OCI-LY1 (cell line): ENCODE data around the gene ZFP92.

Experiments
- H2AFZ ChIP-seq: fragments of 200-600 bp; sonication (generic), shearing (Covaris generic); 2 replicates; pipeline ENCODE4 v1.6.0; 2014; ENCODE audit warnings: antibody characterized with exemption, mild to moderate bottlenecking, low read length
- H3F3A ChIP-seq: fragments of 200-600 bp; sonication (generic), shearing (Covaris generic); 2 replicates; pipeline ENCODE4 v1.6.0; 2014; ENCODE audit warnings: mild to moderate bottlenecking, antibody characterized with exemption, low read length, moderate library complexity; ENCODE audit not compliant: insufficient read depth
- H3K27ac ChIP-seq: fragments of 200-600 bp; sonication (generic); 2 replicates; pipeline ENCODE4 v1.5.1; 2014; ENCODE audit warnings: low read length, mixed run types, mild to moderate bottlenecking, low read depth; ENCODE audit not compliant: poor library complexity, severe bottlenecking
- H3K27me3 ChIP-seq: fragments of 200-600 bp; sonication (generic); 2 replicates; pipeline ENCODE4 v1.6.0; 2014; ENCODE audit warnings: antibody characterized with exemption, mild to moderate bottlenecking, low read length, moderate library complexity; ENCODE audit not compliant: insufficient read depth
- H3K36me3 ChIP-seq: fragments of 200-600 bp; sonication (generic); 2 replicates; pipeline ENCODE4 v1.6.1; 2014; ENCODE audit warnings: mild to moderate bottlenecking, antibody characterized with exemption, low read length, moderate library complexity, mixed read lengths; ENCODE audit not compliant: insufficient read depth
- H3K4me1 ChIP-seq: fragments of 200-600 bp; sonication (generic); 2 replicates; pipeline ENCODE4 v1.5.1; 2014; ENCODE audit warnings: mild to moderate bottlenecking, low read length, moderate library complexity; ENCODE audit not compliant: insufficient read depth, severe bottlenecking
- H3K4me2 ChIP-seq: fragments of 200-600 bp; sonication (generic), shearing (Covaris generic); 2 replicates; pipeline ENCODE4 v1.6.1; 2014; ENCODE audit warnings: low read length
- H3K4me3 ChIP-seq: fragments of 200-600 bp; sonication (generic); 2 replicates; pipeline ENCODE4 v1.5.1; 2014; ENCODE audit warnings: low read length, low read depth, mild to moderate bottlenecking, mixed read lengths; ENCODE audit not compliant: poor library complexity, severe bottlenecking
- H3K79me2 ChIP-seq: fragments of 200-600 bp; shearing (Covaris generic); 2 replicates; pipeline ENCODE4 v1.6.1; 2016; ENCODE audit warnings: mixed run types, low read length, mixed read lengths; ENCODE audit not compliant: insufficient read depth
- H3K9ac ChIP-seq: fragments of 200-600 bp; sonication (generic), shearing (Covaris generic); 2 replicates; pipeline ENCODE4 v1.6.1; 2014; ENCODE audit warnings: mild to moderate bottlenecking, low read length, mixed read lengths
- H3K9me2 ChIP-seq: fragments of 200-600 bp; sonication (generic), shearing (Covaris generic); 2 replicates; pipeline ENCODE4 v1.6.1; 2014; ENCODE audit warnings: low read depth, mild to moderate bottlenecking, low read length, mixed read lengths
- H3K9me3 ChIP-seq: fragments of 200-600 bp; shearing (Covaris generic); 2 replicates; pipeline ENCODE4 v1.6.1; 2014; ENCODE audit warnings: low read length, mixed read lengths
- H4K20me1 ChIP-seq: fragments of 200-600 bp; sonication (generic), shearing (Covaris generic); 2 replicates; pipeline ENCODE4 v1.6.0; 2016; ENCODE audit warnings: mild to moderate bottlenecking, low read length; ENCODE audit not compliant: insufficient read depth
- EZH2 ChIP-seq: fragments of 200-600 bp; sonication (generic), shearing (Covaris generic); IDR thresholded peaks from 2 replicates; pipeline ENCODE4 v1.8.0; 2017; ENCODE audit warnings: borderline replicate concordance, mixed run types, mild to moderate bottlenecking, antibody characterized with exemption, low read length, moderate library complexity, mixed read lengths
- TF ChIP-seq, protein P1 (sequence below): fragments of 200-600 bp; sonication (generic), shearing (Covaris generic); IDR thresholded peaks from 2 replicates; pipeline ENCODE4 v1.5.1; 2017; ENCODE audit warnings: mild to moderate bottlenecking, antibody characterized with exemption, low read length, moderate library complexity, mixed read lengths

Gene ZFP92

DNA sequence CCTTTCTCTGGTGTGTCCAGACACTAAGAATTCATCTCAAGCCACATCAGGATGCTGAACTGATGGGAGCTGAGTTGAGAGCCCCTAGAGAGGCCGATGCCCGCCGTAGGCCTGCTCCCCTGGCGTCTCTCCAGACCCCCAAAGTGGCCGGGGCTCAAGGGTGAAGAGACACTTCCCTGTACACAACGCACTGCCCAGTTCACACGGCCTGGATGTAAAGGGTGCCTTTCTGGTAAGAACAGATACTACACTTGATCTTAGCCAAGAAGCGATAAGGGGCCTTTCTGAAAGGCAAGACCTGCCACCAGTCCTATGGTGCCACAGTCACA lies 39.6 kb downstream of the ZFP92 start:
- Histone ChIP-seq H2AFZ (no peak overlapping the region), H3K79me2 (no peaks in the 10 kb centered on the region), H3K4me1 (no peaks in the 10 kb centered on the region), H3F3A (no peaks in the 10 kb centered on the region), H3K9me3 (no peaks in the 10 kb centered on the region), H3K4me2 (no peak overlapping the region), H3K27ac (no peak overlapping the region), H3K27me3 (no peaks in the 10 kb centered on the region), H4K20me1 (no peaks in the 10 kb centered on the region), H3K9me2 (no peaks in the 10 kb centered on the region), H3K9ac (no peak overlapping the region), H3K36me3 (no peaks in the 10 kb centered on the region; the same call in 1 of the 2 replicates), H3K4me3 (no peak overlapping the region)
- TF ChIP-seq, protein P1, sequence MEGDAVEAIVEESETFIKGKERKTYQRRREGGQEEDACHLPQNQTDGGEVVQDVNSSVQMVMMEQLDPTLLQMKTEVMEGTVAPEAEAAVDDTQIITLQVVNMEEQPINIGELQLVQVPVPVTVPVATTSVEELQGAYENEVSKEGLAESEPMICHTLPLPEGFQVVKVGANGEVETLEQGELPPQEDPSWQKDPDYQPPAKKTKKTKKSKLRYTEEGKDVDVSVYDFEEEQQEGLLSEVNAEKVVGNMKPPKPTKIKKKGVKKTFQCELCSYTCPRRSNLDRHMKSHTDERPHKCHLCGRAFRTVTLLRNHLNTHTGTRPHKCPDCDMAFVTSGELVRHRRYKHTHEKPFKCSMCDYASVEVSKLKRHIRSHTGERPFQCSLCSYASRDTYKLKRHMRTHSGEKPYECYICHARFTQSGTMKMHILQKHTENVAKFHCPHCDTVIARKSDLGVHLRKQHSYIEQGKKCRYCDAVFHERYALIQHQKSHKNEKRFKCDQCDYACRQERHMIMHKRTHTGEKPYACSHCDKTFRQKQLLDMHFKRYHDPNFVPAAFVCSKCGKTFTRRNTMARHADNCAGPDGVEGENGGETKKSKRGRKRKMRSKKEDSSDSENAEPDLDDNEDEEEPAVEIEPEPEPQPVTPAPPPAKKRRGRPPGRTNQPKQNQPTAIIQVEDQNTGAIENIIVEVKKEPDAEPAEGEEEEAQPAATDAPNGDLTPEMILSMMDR, result no peak
- no peak for TF ChIP-seq EZH2

DNA sequence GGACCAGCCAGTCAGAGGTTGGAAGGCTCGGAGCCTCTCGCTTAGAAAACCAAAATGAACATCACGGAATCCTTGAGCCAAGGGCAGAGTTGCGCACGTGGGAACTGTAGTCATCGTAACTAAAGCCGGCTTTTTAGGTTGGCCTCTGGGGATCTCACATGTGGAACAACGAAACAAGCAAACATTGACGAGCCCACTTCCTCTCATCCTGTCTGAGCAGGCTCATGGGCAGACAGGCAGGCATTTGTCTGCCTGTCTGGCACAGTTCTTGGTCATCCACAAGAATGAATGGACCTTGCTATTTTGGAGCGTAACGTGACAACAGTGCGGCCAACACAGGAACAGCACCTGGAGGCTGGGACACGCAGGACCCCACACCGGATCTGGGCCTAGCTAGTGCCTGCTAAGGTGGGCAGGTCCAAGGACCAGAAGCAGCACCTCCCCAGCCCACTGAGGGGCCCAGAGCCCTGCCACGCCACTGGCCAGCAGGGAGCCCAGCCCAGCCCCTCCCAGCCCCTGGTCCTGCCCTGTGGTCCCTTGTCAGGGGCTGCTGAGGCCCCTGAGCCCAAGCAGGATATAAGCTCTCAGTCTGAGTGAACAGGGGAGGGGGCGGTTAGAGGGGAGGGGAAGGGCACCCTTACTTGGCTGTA lies 43.8 kb downstream of the ZFP92 start:
- Histone ChIP-seq H3K9ac (no peak overlapping the region), H3F3A (no peaks in the 10 kb centered on the region)
- TF ChIP-seq, protein P1, result no peak
- TF ChIP-seq EZH2, result no peak

DNA sequence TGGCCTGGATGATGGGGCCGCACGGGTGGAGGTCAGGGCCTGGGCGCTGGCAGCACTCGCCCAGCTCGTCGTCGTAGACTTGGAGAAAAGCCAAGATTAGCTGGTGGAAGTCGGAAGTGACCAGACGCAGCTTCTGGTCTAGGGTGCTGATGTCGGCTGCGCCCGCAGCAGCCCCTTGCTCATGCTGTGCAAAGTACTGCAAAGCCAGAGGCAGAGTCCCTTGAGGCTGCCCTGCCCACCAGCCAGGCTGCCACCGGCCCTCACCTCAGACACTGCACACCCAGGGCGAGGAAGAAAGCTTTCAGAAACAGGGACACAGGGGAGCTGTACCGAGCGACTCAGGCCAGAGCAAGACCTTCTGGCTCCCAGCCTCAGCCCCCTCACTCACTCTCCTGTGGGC lies 44.3 kb downstream of the ZFP92 start:
- Histone ChIP-seq H3K4me3 (no peak overlapping the region), H4K20me1 (no peaks in the 10 kb centered on the region), H3K9ac (no peak overlapping the region), H3F3A (no peaks in the 10 kb centered on the region), H3K9me3 (no peaks in the 10 kb centered on the region), H3K9me2 (no peaks in the 10 kb centered on the region), H3K4me2 (no peak overlapping the region), H3K36me3 (peaks cover 5% of the 10 kb centered on the region; the same call in 1 of the 2 replicates), H3K27me3 (no peaks in the 10 kb centered on the region), H3K4me1 (no peaks in the 10 kb centered on the region), H2AFZ (no peak overlapping the region), H3K79me2 (no peaks in the 10 kb centered on the region), H3K27ac (no peak overlapping the region)
- TF ChIP-seq EZH2, result no peak

More for the DNA sequence above, 43.8 kb downstream of the ZFP92 start:
- H3K36me3 ChIP-seq, result peaks cover 2% of the 10 kb centered on the region; the same call in 1 of the 2 replicates
- no peaks in the 10 kb centered on the region for H3K79me2 ChIP-seq
- H3K27me3 ChIP-seq, result no peaks in the 10 kb centered on the region
- H3K4me2 ChIP-seq, result no peak overlapping the region
- no peaks in the 10 kb centered on the region for H3K9me3 ChIP-seq
- no peaks in the 10 kb centered on the region for H3K4me1 ChIP-seq
- H3K9me2 ChIP-seq, result no peaks in the 10 kb centered on the region
- H2AFZ ChIP-seq, result no peak overlapping the region
- H4K20me1 ChIP-seq, result no peaks in the 10 kb centered on the region
- H3K4me3 ChIP-seq, result no peak overlapping the region
- no peak overlapping the region for H3K27ac ChIP-seq

DNA sequence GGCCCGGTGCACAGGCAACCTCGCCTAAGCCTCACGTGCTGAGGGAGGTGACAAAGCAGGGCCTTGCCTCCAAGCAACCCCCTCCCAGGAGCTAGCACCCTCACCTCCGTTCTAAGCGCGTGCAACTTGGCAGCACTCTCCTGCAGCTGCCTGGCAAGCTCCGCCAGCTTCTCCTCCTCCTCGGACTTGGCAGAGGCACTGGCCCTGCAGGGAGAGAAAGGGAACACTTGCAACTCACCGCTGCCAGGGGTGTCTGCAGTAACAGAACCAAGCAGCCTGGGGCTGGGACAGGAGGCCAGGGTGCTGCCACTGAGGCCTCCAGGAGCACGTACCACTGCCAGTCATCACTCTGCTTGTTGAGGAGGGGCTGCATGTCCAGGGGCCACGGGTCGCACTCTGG lies 44.9 kb downstream of the ZFP92 start:
- Histone ChIP-seq H3K4me1 (no peaks in the 10 kb centered on the region), H3K79me2 (no peaks in the 10 kb centered on the region), H3K4me2 (no peak overlapping the region), H2AFZ (no peak overlapping the region), H4K20me1 (no peaks in the 10 kb centered on the region), H3K27me3 (no peaks in the 10 kb centered on the region), H3K4me3 (no peak overlapping the region), H3K9me2 (no peaks in the 10 kb centered on the region), H3K9me3 (no peaks in the 10 kb centered on the region), H3K36me3 (peaks cover 6% of the 10 kb centered on the region; the same call in 1 of the 2 replicates), H3K9ac (no peak overlapping the region), H3F3A (no peaks in the 10 kb centered on the region), H3K27ac (no peak overlapping the region)
- TF ChIP-seq, protein P1, result no peak
- TF ChIP-seq EZH2, result no peak
